Activated T-helper 9 cell treated with anti-CD3 and anti-CD28 coated beads, Interleukin-2, amount 50 U/mL, for 16 hours (primary cell): ENCODE results near the gene BCL6.

Experiments used
- DNase-seq: peaks from one replicate; pipeline ENCODE4 v3.0.0-alpha.2; 2020; ENCODE audit warnings: low read depth

The BCL6 gene

GRCh38 chr3:187745201-187746058 is at the start of gene BCL6:
Gene BCL6 (minus strand): TSS chr3:187745468. CDS start chr3:187733693, 11,775 bp downstream.
- peak; percentile 79 for DNase-seq

DNA sequence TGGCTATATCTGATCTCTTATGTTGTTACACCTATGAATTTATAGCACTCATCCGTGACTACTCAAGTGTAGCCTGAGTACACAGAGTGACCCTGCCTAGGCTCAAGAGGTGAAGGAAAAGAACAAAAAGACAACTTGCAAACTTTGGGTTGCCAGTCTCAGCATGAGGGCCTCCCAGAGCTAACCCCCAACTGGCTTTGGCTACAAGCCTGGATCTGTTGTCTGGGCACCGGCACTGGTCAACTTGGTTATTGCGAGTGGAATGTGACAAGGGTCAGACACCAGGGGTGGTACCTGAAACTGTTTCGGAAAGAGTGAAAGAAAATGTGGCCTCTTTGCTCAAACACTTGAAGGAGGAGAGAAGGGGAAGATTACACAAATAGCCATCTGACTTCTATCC is 49.5 kb upstream of the BCL6 start:
- DNase-seq = no peak

- DNase-seq = no peak
Measured at GRCh38 chr3:187793618-187794017, 48.4 kb upstream of the BCL6 start.

DNA sequence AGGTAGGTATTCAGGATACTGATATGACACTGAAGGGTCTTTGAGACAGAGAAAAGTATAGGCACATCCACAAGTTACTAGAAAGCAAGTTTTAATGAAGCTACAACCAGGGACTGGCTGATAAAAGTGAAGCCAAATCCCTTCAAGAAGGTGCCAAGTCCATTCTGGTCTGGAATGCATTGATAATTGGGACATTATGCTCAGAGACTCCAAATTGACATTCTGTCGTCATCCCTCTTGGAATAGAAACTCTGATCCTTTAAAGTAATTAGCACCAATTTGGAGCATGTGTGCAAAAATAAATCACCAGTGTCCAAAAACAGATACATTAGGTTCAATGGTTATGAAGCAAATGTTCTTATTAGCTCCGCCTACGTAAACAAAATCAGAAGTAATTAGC is 47.3 kb upstream of the BCL6 start:
- no peak for DNase-seq

- no peak for DNase-seq
Measured at GRCh38 chr3:187789872-187790271, 44.6 kb upstream of the BCL6 start.

DNA sequence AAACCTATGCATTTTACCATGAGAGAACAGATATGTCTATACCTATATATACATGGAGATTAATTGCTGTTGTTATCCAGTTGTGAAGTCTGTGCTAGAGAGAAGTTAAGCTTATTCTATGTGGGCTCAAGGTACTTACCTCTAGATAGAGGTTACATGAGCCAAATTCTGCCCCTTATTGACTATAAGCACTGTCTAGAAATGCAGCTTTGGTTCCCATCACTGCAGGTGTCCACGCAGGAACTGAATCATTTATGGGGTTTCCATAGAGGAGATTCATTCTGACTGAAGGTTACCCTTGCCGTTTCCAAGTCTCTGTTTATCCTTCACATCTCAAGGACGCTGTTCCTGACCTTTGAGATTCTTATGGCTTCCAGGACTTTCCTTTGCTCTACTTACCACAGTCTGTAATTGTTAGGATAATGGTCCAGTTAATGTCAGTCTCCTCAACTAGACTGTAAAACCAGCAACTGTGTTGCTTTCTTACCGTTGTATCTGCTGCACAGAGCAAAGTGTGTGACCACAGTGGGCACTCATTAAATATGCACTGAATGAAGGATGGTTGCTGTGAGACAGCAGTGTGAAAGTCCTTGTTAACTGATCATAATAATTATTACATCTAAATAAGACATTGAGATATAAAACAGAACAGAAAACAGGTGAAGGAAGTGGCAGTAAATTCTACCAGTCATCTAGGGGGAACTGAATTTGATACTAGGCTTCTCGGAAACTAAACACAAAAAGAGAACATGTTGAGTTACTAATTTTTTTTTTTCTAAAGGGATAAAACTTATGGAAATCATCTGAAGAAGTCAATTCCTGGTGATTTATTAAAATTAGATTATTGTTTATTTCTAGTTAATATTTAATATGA is 44.0 kb upstream of the BCL6 start:
- DNase-seq = no peak

DNA sequence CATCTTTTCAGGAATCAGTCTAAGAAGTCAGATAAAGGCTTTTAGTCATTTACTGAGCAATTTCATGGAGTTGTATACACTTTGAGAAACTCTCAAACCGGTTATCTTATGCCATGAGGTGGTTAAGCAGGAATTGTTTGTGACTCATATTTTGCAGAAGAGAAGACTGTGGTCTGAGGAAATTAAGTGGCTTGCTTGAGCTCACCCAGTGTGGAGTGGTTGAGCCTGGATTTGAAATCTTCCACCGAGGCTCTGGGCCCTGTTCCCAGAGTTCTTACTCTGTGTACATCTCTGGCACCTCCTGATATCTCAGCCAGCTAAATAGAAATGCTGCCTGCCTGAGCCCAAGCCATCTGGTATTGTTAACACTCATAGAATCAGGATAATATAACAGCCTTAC is 37.8 kb upstream of the BCL6 start:
- DNase-seq = no peak

DNA sequence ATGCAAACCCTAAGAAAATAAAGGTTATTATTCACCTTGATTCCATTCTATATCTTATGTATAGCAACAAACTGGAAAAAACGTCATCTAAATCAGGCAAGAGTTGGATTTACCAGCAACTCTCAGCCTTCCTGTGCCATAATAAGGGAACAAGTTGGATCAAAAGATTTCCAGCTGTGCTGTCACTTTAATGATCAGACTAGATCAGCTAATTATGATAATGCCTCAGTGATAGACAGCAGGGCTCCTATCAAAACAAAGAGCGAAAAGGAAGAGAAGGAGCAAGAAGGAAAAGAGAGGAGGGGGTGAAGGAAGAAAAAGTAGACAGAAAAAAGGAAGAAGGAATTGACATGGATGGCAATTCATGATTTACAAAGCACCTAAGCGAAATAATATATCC is 36.7 kb upstream of the BCL6 start:
- no peak for DNase-seq

GRCh38 chr3:187781001-187781400 is 35.7 kb upstream of the BCL6 start:
- no peak for DNase-seq

- no peak for DNase-seq
Measured at GRCh38 chr3:187778726-187779125, 33.5 kb upstream of the BCL6 start.

DNA sequence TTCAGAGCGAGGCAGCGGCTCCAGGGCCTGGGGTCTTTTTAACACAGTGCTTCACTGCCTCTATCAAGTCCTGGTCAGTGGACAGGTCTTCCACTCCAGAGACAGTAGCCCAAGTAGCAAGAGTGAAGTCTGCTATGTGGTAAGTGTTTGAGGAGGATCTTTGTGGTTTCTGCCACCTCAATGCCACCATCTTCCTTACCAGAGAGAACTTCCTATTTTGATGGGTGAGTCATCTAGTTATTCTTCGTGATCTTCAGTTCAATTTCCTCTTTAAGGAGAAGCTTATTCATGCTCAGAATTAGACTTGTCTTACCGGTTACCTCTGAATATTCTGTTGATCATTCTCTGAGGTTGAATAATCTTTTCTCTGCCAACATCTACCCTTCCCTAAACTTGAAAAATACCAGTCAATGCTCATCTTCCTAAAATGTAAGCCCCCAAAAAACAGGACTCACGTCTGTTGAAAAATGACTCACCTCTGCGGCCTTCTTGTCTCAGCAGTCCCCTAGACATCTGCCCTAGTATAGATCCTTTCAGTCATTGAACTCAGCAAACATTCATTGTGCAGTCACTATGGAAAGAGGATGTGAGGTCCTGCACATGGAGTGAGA is 32.2 kb upstream of the BCL6 start:
- no peak for DNase-seq

DNA sequence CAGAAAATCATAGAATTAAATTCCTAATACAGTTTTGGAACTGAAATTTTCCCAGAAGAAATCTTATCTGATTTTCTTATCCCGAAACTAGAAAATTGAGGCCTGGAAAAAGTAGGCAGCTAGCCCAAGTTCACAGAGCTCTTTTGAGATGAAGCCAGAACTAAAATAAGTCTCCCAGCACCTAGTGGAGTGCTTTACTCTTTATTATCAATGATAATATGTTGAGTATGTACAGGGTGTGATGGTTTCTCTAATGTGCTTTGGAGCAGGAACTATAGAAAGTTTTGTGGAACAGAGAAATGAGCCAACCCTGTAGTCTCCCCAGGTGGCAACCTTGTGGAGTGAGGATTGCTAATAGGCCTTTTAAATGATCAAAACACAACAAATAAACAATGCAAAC is 30.3 kb upstream of the BCL6 start:
- no peak for DNase-seq

DNA sequence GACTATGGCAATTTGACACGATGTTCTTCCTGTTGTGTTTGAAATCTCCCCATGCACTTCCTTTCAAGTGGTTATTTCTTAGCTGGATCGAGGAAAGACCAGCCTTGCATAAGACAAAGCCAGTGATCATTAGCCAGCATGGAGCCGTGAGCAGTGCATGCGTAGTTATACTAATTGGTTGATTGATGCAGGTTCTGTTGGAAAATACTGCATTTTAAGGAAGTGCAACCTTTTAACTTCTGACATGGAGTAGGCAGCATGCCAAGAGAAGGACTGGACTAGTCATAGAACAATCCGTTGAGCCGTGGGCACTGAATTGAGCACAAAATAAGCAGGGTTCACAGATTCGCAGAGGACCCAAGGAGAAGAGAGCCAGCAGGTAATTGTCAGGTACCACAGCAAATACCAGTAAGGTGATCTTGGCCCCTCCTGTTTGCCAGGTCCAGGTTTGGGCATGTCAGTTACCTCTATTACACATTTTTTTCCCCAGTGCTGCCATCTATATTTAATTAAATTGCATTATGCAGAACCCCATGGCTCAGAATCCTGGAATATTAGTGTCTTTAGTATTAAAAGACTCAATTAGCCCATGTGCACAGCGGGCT is 29.0 kb upstream of the BCL6 start:
- DNase-seq = no peak

- no peak for DNase-seq
Measured at GRCh38 chr3:187773233-187774184, 28.2 kb upstream of the BCL6 start.

GRCh38 chr3:187770224-187770623 is 25.0 kb upstream of the BCL6 start:
- DNase-seq = peak; percentile 10

GRCh38 chr3:187769771-187770170 is 24.5 kb upstream of the BCL6 start:
- DNase-seq = no peak

DNA sequence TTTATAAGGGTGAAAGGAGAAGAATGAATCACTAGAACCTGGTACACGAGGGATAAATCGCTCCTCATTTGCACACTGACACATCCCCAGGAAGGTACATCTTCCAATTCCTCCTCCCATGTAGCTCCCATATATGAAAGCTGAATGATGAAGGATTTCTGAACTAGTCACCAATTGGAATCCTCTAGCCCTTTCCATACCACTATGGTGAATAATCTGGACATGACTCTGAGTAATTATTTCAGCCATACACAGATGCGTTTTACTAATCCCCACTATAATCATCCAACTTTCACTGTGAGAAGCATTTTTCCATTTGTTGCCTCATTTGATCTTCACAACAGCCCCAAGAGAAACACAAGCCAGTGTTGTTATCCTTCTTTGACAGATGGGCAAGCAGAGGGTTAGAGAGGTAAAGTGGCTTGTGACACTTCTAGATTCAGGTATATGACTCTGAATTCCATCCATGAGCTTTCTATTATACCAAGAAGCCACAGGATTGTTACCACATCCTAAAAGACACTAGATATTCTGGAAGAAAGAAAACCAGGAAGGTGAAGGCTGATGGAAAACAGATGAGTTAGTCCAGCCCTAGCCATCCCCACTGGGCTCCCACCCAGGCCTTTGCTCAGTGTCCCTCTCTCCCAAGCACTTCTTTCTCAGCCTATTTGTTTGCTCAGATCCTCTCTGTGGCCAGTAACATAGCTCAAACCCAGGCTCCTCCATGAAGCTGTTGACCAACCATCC is 22.2 kb upstream of the BCL6 start:
- no peak for DNase-seq

DNA sequence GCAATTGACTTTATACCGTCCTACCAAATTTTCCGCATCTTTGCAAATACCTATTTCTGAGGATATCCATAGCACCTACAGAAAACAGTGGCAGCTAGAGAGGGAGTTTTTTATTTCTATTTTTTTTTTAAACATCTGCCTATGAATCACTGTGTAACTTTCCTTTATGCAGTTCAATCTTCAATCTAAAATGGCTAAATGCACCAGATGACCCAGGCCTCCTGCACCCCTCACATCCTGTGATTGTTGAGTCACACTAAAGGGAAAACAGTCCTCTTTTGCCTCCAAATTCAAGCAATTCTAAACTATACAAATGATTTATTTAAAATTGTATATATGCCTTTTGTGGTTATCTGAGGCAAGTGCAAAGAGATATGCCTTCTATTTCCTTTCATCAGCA is 20.1 kb upstream of the BCL6 start:
- no peak for DNase-seq

GRCh38 chr3:187763850-187764648 is 18.8 kb upstream of the BCL6 start:
- no peak for DNase-seq

GRCh38 chr3:187762792-187763191 is 17.5 kb upstream of the BCL6 start:
- DNase-seq = no peak
